Keratinocyte (primary cell): ENCODE data around the gene APBB2. TPM values are rescaled to one million over a fixed set of nuclear protein-coding genes. Genes with fewer than 3 reads are reported as not detected.
A peak's percentile ranks its signal among the peaks of the same experiment; 100 is the strongest.

Experiments used
- DNase-seq: peaks from one replicate; pipeline ENCODE4 v3.0.0-alpha.2; 2011; ENCODE audit warnings: low read depth, missing footprints, low spot score
- FAIRE-seq: peaks from 2 replicates; lab custom pipeline; 2011; peaks lifted over from hg19 to GRCh38; lab: Jason Lieb, UNC
- H2AFZ ChIP-seq: 2 replicates; pipeline ENCODE4 v1.6.0; 2012; ENCODE audit warnings: low read length, control low read depth, inconsistent platforms; ENCODE audit not compliant: control insufficient read depth
- H3K27ac ChIP-seq: 2 replicates; pipeline ENCODE4 v1.5.1; 2011; ENCODE audit warnings: low read length; ENCODE audit not compliant: control insufficient read depth, insufficient read depth
- H3K27me3 ChIP-seq: 3 replicates; pipeline ENCODE4 v1.6.0; 2011; ENCODE audit warnings: low read length; ENCODE audit not compliant: control insufficient read depth, insufficient read depth; ENCODE audit errors: extremely low read depth
- H3K36me3 ChIP-seq, 2 experiments: 2 replicates in 1 of 2; 3 replicates in 1 of 2; pipeline ENCODE4 v1.5.1; 2011; ENCODE audit warnings: low read length in 2 of 2, mild to moderate bottlenecking in 1 of 2; ENCODE audit not compliant: control insufficient read depth in 2 of 2, insufficient read depth in 2 of 2; ENCODE audit errors: extremely low read depth in 1 of 2
- H3K4me1 ChIP-seq: 3 replicates; pipeline ENCODE4 v1.5.1; 2011; ENCODE audit warnings: low read length; ENCODE audit not compliant: control insufficient read depth, insufficient read depth; ENCODE audit errors: extremely low read depth
- H3K4me2 ChIP-seq: 3 replicates; pipeline ENCODE4 v1.6.0; 2011; ENCODE audit warnings: low read depth, low read length; ENCODE audit not compliant: control insufficient read depth, insufficient read depth; ENCODE audit errors: extremely low read depth
- H3K4me3 ChIP-seq, 3 experiments: fragments of 200-600 bp in 1 of 3; sonication (generic) in 1 of 3; 2 replicates in 2 of 3; 3 replicates in 1 of 3; pipeline ENCODE4 v1.5.1; 2011 to 2016; ENCODE audit warnings: low read length in 3 of 3, mild to moderate bottlenecking in 3 of 3, control low read depth in 2 of 3, inconsistent platforms in 1 of 3, low read depth in 1 of 3, mixed read lengths in 1 of 3, mixed run types in 1 of 3, moderate library complexity in 1 of 3; ENCODE audit not compliant: control insufficient read depth in 2 of 3, insufficient read depth in 2 of 3; ENCODE audit errors: extremely low read depth in 1 of 3
- H3K79me2 ChIP-seq: 2 replicates; pipeline ENCODE4 v1.6.0; 2012; ENCODE audit warnings: low read length; ENCODE audit not compliant: control insufficient read depth, insufficient read depth
- H3K9ac ChIP-seq: 3 replicates; pipeline ENCODE4 v1.6.0; 2011; ENCODE audit warnings: low read length; ENCODE audit not compliant: control insufficient read depth, insufficient read depth; ENCODE audit errors: extremely low read depth
- H3K9me1 ChIP-seq: 3 replicates; pipeline ENCODE4 v1.6.0; 2011; ENCODE audit warnings: low read length; ENCODE audit not compliant: control insufficient read depth, insufficient read depth; ENCODE audit errors: extremely low read depth
- H3K9me3 ChIP-seq: 2 replicates; pipeline ENCODE4 v1.5.1; 2012; ENCODE audit warnings: low read depth, low read length; ENCODE audit not compliant: control insufficient read depth
- H4K20me1 ChIP-seq: 3 replicates; pipeline ENCODE4 v1.6.0; 2011; ENCODE audit warnings: low read length; ENCODE audit not compliant: control insufficient read depth, insufficient read depth; ENCODE audit errors: extremely low read depth
- CTCF ChIP-seq, 3 experiments: IDR thresholded peaks in 1 of 3; conservative IDR thresholded peaks in 1 of 3; optimal IDR thresholded peaks in 1 of 3; 2 replicates in 2 of 3; 3 replicates in 1 of 3; pipeline versions ENCODE3 to v1.5.1; 2011; ENCODE audit warnings: low read length in 3 of 3, mild to moderate bottlenecking in 3 of 3, moderate library complexity in 2 of 3, control low read depth in 1 of 3, inconsistent platforms in 1 of 3; ENCODE audit not compliant: insufficient read depth in 2 of 3; ENCODE audit errors: extremely low read depth in 1 of 3
- EZH2 ChIP-seq: IDR thresholded peaks from one replicate; pipeline ENCODE4 v1.6.1; 2012; ENCODE audit warnings: inconsistent platforms, mild to moderate bottlenecking, low read length, moderate library complexity
- dilution Hi-C: fragments of 300-500 bp; cut with MboI; formaldehyde crosslinking; loops from one replicate; pipeline ENCODE4 v1.7.0; 2020; ENCODE audit warnings: low sequenced_read_pairs; ENCODE audit not compliant: extremely low pct_ligation_motif_present
- polyA plus RNA-seq, 5 experiments: library from polyadenylated mRNA; depleted of rRNA in 3 of 5; stranded (reverse) in 3 of 5; stranded (forward) in 1 of 5; unstranded in 1 of 5; fragments of >200 nt; gene quantifications; 1 replicate in 1 of 5; 2 replicates in 3 of 5; 3 replicates in 1 of 5; pipeline versions ENCODE4 v1.2.1 to v1.2.3, GENCODE V29; 2011 to 2012; ENCODE audit warnings: missing spikeins in 2 of 5, low read depth in 1 of 5, low replicate concordance in 1 of 5

The APBB2 gene
- polyA plus RNA-seq, 1 donor (not counting 4 experiments of a cell fraction or from before 2014, with no cell fraction given) = 57.3 TPM

GRCh38 chr4:40857956-40858355, 356.4 kb downstream of the APBB2 start:
- H3K27me3 ChIP-seq = no peaks in the 10 kb centered on the region
- H3K4me1 ChIP-seq = peaks cover 2% of the 10 kb centered on the region
- no peaks in the 10 kb centered on the region for H3K79me2 ChIP-seq
- no peak overlapping the region for H2AFZ ChIP-seq
- no peak overlapping the region for H3K27ac ChIP-seq
- no peaks in the 10 kb centered on the region for H3K9me3 ChIP-seq
- H3K9ac ChIP-seq = no peak overlapping the region
- FAIRE-seq (no peak), DNase-seq (no peak)
- no peaks in the 10 kb centered on the region for H4K20me1 ChIP-seq
- no peak overlapping the region for H3K4me2 ChIP-seq
- no peak for TF ChIP-seq CTCF (optimal IDR thresholded peaks at IDR 0.05 in 1 of 3, IDR thresholded peaks at IDR 0.05 in 1 of 3, conservative IDR thresholded peaks at IDR 0.05 in 1 of 3; ENCODE audit: extremely low read depth in 1 of 3, insufficient read depth in 2 of 3, low read length in 3 of 3)
- no peak for TF ChIP-seq EZH2
- dilution Hi-C loops = no loop called here
- H3K4me3 ChIP-seq = no peak overlapping the region
- no peaks in the 10 kb centered on the region for H3K9me1 ChIP-seq
- peaks cover 0 to 6% of the 10 kb centered on the region in 2 experiments for H3K36me3 ChIP-seq

DNA sequence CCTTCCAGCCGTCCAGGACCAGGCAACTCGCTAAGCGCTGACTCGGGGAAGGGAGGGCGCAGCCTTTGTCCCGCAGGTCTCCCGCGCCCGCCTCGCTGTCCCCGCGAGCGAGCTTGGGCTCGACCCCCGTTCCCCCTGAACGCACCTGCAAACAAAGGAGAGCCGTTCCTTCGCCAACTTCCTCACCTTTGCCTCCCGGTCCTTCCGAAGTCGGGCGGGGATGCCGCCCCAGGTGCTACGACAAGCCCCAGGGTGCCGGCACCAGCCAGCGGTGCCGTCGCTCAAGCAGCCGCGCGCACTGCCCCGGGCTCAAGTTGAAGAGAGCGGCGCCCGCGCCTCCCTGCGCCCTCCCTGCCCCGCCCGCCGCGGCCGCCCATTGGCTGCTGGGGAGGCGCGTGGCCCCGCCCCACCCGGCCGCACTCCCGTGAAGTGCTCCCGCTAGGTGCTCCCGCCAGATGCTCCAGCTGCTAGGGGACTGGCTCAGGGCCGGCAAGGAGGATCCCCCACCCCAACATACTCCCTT, 357.4 kb downstream of the APBB2 start:
- Histone ChIP-seq H3K4me3 (peak overlapping the region in 2 of 3 experiments; percentile 12 to 52), H3K79me2 (no peaks in the 10 kb centered on the region), H4K20me1 (no peaks in the 10 kb centered on the region), H3K27ac (no peak overlapping the region), H3K9me3 (no peaks in the 10 kb centered on the region), H3K4me2 (peak overlapping the region; percentile 35), H3K36me3 (peaks cover 0 to 4% of the 10 kb centered on the region in 2 experiments), H3K27me3 (no peaks in the 10 kb centered on the region), H3K9me1 (no peaks in the 10 kb centered on the region), H3K4me1 (peaks cover 2% of the 10 kb centered on the region), H3K9ac (peak overlapping the region; percentile 8), H2AFZ (peak overlapping the region; percentile 36)
- no peak for DNase-seq
- FAIRE-seq = no peak
- TF ChIP-seq EZH2 (no peak), CTCF (optimal IDR thresholded peaks at IDR 0.05 in 1 of 3, IDR thresholded peaks at IDR 0.05 in 1 of 3, conservative IDR thresholded peaks at IDR 0.05 in 1 of 3; ENCODE audit: extremely low read depth in 1 of 3, insufficient read depth in 2 of 3, low read length in 3 of 3) (no peak)
- dilution Hi-C loops = no loop called here
